ENCODE data around the gene CYTH4. TPM values are rescaled to one million over a fixed set of nuclear protein-coding genes. Genes with fewer than 3 reads are reported as not detected.

CYTH4 gene
- total RNA-seq, 4 donors from 2014 or later: 13.2 to 40.3 (median 22.1) TPM

DNA sequence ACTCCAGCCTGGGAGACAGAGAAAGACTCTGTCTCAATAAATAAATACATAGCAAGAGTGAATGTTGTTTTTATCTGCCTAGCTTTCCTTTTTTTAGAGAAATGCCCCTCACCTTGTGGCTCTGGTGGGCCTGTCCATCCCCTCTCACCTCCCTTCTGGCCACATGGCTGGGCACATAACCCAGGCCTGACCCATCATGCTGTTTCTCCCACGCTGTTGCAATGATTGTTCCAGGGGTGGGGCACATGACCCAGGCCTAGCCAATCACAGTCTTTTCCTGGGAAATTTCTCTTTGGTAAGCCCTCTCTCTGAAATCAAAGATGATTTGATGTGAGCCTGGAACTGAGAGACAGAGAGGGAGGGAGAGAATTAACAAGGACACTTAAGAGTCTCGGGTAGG lies 5.5 kb upstream of the CYTH4 start:
- TF ChIP-seq, protein P1, sequence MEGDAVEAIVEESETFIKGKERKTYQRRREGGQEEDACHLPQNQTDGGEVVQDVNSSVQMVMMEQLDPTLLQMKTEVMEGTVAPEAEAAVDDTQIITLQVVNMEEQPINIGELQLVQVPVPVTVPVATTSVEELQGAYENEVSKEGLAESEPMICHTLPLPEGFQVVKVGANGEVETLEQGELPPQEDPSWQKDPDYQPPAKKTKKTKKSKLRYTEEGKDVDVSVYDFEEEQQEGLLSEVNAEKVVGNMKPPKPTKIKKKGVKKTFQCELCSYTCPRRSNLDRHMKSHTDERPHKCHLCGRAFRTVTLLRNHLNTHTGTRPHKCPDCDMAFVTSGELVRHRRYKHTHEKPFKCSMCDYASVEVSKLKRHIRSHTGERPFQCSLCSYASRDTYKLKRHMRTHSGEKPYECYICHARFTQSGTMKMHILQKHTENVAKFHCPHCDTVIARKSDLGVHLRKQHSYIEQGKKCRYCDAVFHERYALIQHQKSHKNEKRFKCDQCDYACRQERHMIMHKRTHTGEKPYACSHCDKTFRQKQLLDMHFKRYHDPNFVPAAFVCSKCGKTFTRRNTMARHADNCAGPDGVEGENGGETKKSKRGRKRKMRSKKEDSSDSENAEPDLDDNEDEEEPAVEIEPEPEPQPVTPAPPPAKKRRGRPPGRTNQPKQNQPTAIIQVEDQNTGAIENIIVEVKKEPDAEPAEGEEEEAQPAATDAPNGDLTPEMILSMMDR (IDR thresholded peaks at IDR 0.05; ENCODE audit: low read depth): no peak

DNA sequence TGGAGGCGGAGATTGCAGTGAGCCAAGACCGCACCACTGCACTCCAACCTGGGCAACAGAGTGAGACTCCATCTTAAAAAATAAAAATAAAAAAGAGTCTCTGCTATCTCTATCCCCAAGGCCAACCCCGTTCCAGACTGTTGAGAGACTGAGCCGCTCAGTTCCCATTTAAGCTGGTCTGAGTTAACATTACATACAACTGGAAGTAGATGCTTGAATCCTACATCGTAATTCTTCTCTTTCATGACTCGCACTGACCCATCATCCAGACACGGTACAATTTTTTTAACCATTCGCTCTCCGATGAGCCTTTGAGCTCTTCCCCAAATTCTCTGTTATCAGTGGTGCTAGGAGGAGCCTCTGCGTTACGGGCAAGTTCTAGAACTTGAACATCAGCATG lies 4.9 kb upstream of the CYTH4 start:
- TF ChIP-seq, protein P1 (IDR thresholded peaks at IDR 0.05; ENCODE audit: low read depth): no peak

DNA sequence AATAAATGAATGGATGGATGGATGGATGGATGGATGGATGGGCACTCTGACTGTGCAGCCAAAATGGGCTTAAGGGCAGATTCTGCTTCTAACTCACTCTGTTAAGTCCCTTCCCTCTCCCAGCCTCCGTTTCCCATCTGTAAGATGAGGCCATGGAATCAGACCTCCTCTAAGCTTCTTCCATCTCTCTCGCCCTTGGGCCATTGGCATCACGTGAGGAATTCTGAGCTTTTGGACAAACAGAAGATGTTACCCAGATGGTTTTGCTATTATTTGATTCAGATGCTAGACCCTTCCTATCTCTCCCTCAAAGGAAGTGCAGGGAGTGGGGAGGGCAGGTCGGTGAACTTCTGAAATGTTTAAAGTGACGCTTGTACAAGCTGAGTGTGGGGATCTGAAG lies 4.0 kb upstream of the CYTH4 start:
- TF ChIP-seq, protein P1 (IDR thresholded peaks at IDR 0.05; ENCODE audit: low read depth): no peak

DNA sequence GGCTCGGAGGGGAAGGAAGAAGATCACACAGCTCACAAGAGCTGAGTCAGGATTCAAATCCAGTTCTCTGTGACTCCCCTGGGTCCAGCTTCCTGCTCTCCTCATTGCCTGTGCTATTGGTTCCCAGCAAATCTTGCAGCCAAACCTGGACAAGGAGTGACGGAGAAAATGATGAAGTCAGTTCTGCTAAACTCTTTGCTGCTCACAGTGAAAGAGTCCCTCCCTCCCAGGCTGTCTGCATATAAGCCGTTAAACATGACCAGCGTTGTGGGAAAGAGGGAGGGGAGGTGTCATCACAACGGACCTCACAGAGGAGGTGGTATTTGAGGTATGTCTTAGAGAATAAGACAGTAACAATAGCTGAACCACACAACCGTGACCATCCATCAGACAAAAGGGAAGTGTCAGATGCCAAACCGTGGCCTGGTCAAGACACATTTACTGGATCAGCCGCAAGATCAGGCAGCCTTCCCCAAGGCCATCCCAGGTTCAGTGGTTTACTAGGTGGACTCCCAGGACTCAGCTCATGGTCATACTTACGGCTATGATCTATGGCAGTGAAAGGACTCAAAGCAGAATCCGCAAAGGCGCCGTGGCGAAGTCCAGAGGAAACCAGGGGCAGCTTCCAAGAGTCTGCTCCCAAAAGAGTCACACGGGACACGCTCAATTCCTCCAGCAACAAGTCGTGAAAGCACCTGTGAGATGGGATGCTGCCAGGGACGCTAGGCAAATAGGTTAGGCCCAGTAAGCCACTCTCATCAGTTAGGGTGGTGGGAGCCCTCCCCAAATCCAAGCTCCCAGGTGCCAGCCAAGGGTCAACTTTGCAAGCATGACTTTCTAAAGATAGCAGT lies 2.8 kb upstream of the CYTH4 start:
- TF ChIP-seq, protein P1 (IDR thresholded peaks at IDR 0.05; ENCODE audit: low read depth): no peak

DNA sequence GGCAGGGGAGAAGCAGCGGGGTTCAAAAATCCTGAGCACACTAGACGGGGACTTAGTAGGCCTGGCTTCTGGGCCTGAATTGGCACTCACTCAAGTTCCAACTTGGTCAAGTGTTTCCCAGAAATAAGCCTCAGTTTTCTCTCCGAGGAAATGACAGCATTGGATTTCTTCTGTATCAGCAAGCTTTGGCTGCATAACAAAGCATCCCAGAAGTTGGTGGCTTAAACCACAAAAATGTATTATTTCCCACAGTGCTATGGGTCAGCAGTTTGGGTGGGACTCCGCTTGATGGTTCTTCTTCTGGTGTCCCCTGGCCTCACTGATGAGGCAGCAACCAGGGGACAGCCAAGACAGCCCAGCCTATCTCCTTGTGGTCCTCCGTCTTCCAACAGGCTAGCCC lies 1.6 kb upstream of the CYTH4 start:
- TF ChIP-seq, protein P1 (IDR thresholded peaks at IDR 0.05; ENCODE audit: low read depth): no peak

DNA sequence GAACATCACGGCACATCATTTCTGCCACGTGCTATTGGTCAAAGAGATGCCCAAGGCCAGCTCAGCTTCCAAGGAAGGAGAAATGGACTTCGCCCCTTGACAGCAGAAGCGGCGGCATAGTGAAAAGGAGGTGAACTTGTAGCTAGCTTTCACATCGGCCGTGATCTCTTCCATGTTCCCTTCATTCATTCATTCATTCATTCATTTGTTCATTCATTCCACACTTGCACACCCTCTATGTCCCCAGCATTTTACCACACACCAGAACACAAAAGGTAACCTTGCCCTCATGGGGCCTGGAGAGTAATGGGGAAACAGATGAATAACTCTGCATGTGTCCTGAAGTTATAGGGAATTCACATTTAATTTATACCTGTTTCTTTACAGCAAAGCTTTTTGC lies 1.1 kb upstream of the CYTH4 start:
- TF ChIP-seq, protein P1 (IDR thresholded peaks at IDR 0.05; ENCODE audit: low read depth): no peak

DNA sequence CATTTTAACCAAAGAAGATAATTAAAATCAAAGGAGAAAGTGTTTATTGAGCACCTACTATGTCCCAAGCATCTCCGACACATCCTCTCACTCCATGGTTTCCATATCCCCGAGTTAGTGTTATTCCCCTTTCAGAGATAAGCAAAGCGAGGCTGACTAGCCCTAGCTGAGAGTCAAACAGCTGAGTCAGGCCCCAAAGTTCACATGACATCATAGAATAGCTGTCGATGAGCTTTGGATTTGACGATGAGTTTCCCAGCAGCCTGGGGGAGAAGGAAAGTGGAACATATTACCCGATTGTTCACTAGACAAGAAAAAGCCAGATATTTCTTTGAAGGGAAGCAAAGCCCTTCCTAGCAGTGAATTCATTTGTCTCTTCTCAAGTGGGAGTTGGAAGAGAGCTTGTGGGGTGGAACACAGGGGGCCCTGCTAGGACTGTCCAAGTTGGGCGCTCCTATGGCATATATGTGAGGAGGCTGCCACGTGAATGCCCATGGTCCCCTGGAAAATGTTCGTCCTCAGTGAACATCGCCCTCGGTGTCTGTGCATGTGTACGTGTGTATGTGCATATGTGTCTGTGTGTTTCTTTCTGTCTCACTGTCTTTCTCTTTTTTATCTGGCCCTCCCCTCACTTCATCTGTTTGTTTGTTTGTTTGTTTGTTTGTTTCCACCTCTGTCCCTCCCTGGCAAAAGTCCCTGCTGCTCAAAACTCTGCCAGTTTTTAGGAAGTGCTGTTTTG lies 493 bp upstream of the CYTH4 start:
- TF ChIP-seq, protein P1 (IDR thresholded peaks at IDR 0.05; ENCODE audit: low read depth): no peak

Measured in subcutaneous adipose tissue (tissue), 4 donors.